22Rv1 (cell line): ENCODE measurements around the gene RGS6.
"Not testable (repeated sequence)": the region's sequence is repeated elsewhere in the genome, so short reads cannot be mapped to it uniquely, and the experiment has no call there.

Experiments used
- H3K27ac ChIP-seq: fragments of 450-650 bp; 2 replicates; pipeline ENCODE4 v1.5.1; 2017
- ZFX ChIP-seq: fragments of 450-650 bp; IDR thresholded peaks from 2 replicates; pipeline ENCODE4 v1.6.1; 2017; ENCODE audit warnings: antibody characterized with exemption, borderline replicate concordance
- TF ChIP-seq, protein P1 (sequence below): fragments of 450-650 bp; IDR thresholded peaks from 2 replicates; pipeline ENCODE4 v1.5.1; 2017; ENCODE audit warnings: mild to moderate bottlenecking

The RGS6 gene

GRCh38 chr14:71933001-71933587 is 865 bp downstream of the RGS6 start:
- H3K27ac ChIP-seq: no peak overlapping the region
- TF ChIP-seq, protein P1, sequence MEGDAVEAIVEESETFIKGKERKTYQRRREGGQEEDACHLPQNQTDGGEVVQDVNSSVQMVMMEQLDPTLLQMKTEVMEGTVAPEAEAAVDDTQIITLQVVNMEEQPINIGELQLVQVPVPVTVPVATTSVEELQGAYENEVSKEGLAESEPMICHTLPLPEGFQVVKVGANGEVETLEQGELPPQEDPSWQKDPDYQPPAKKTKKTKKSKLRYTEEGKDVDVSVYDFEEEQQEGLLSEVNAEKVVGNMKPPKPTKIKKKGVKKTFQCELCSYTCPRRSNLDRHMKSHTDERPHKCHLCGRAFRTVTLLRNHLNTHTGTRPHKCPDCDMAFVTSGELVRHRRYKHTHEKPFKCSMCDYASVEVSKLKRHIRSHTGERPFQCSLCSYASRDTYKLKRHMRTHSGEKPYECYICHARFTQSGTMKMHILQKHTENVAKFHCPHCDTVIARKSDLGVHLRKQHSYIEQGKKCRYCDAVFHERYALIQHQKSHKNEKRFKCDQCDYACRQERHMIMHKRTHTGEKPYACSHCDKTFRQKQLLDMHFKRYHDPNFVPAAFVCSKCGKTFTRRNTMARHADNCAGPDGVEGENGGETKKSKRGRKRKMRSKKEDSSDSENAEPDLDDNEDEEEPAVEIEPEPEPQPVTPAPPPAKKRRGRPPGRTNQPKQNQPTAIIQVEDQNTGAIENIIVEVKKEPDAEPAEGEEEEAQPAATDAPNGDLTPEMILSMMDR: no peak
- TF ChIP-seq ZFX: no peak

DNA sequence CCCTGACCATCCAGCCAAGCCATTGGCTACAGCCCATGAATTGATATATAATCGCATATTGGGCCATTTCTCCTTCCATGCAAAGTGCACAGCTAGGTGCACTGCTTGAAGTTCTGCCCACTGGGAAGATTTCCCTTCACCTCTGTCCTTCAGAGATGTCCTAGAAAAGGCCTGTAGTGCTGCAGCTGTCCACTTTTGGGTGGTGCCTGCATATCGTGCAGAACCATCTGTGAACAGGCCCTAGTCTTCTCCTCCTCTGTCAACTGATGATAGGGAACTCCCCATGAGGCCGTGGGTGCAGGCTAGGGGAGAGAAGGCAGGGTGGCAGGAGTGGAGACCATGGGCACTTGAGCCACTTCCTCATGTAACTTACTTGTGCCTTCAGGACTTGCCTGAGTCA is 6.0 kb downstream of the RGS6 start:
- not testable (repeated sequence) for H3K27ac ChIP-seq

DNA sequence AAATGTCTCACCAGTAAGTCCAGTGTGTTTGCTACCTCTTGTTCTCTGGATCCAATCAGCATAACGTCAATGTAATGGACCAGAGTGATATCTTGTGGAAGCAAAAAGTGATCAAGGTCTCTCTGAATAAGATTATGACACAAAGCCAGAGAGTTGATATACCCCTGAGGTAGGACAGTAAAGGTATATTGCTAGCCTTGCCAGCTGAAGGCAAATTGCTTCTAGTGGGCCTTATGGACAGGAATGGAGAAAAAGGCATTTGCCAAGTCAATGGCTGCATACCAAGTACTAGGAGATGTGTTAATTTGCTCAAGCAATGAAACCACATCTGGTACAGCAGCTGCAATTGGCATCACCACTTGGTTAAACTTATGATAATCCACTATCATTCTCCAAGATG is 7.1 kb downstream of the RGS6 start:
- H3K27ac ChIP-seq: not testable (repeated sequence)

GRCh38 chr14:71940500-71940899 is 8.3 kb downstream of the RGS6 start:
- not testable (repeated sequence) for H3K27ac ChIP-seq

DNA sequence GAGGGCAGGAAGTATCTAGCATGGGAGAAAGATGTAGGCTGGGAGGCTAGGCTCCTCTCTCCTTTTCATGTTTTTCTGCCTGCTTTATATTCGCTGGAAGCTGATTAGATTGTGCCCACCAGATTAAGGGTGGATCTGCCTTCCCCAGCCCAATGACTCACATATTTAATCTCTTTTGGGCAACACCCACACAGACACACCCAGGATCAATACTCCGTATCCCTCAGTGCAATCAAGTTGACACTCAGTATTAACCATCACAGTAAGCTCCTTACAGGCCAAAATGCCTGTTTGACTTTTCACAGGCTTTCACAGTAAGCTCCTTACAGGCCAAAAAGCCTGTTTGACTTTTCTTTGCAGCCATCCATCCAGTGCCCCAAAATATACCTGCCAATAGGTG is 9.4 kb downstream of the RGS6 start:
- H3K27ac ChIP-seq: not testable (repeated sequence)

- TF ChIP-seq, protein P1: no peak
- TF ChIP-seq ZFX: no peak
- H3K27ac ChIP-seq: no peak overlapping the region
These were observed 10.9 kb downstream of the RGS6 start for GRCh38 chr14:71942904-71943694.

GRCh38 chr14:71943695-71944018 is 11.4 kb downstream of the RGS6 start:
- H3K27ac ChIP-seq: no peak overlapping the region
- TF ChIP-seq, protein P1: no peak
- TF ChIP-seq ZFX: no peak

- H3K27ac ChIP-seq: no peak overlapping the region
These were observed 15.8 kb downstream of the RGS6 start for GRCh38 chr14:71947947-71948500.

More at GRCh38 chr14:71947947-71948500, 15.8 kb downstream of the RGS6 start:
- TF ChIP-seq, protein P1: no peak
- TF ChIP-seq ZFX: no peak
